Ishikawa (cell line): ENCODE results near the gene CLEC2B.

Source experiments
- NFIC ChIP-seq: IDR thresholded peaks from 2 replicates; pipeline ENCODE4 v1.6.1; 2012
- TF ChIP-seq, protein P1 (sequence below): IDR thresholded peaks from 2 replicates; pipeline ENCODE4 v1.6.1; 2012

DNA sequence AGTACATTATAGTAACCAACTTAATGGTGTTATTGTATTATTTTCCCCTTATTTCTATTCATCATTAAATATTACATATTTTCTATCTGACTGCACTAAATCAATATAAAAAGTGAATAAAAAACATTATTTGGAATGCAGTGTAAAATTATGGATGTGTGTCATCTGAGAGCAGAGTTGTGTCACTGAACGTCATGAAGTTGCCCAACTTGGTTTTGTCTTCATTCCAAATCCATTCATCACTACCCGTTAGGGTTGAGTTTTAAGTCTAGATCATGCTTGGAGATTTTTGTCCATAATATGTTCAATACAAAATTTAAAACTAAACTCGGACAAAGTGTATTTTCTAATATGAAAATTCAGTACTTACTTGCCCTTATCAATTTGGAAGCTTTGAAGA, 25.7 kb downstream of the CLEC2B start:
- TF ChIP-seq, protein P1, sequence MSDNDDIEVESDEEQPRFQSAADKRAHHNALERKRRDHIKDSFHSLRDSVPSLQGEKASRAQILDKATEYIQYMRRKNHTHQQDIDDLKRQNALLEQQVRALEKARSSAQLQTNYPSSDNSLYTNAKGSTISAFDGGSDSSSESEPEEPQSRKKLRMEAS: no peak
- TF ChIP-seq NFIC: no peak
